ENCODE data around the gene SHH.

SHH gene

DNA sequence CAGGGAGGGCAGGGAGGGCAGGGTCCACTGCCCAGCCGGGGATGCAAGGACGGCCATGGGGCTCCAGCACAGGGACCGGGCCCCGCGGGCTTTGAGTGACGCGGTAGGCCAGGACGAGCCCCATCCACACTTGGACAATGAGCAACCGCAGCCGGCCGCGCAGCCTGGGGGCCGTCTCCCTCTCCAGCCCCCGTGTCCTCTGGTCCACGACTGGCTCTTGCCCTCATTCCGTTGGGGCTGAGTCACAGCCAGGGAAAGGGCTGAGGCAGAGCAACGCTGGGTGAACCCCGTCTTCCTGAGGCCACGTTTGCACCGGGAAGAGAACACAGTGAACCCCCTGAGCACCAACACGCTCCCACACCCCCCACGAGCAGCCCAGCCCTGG is 23.7 kb downstream of the SHH start:
- no peak for DNase-seq (ENCODE audit: extremely low read depth, low read depth)
- TF ChIP-seq, protein P1, sequence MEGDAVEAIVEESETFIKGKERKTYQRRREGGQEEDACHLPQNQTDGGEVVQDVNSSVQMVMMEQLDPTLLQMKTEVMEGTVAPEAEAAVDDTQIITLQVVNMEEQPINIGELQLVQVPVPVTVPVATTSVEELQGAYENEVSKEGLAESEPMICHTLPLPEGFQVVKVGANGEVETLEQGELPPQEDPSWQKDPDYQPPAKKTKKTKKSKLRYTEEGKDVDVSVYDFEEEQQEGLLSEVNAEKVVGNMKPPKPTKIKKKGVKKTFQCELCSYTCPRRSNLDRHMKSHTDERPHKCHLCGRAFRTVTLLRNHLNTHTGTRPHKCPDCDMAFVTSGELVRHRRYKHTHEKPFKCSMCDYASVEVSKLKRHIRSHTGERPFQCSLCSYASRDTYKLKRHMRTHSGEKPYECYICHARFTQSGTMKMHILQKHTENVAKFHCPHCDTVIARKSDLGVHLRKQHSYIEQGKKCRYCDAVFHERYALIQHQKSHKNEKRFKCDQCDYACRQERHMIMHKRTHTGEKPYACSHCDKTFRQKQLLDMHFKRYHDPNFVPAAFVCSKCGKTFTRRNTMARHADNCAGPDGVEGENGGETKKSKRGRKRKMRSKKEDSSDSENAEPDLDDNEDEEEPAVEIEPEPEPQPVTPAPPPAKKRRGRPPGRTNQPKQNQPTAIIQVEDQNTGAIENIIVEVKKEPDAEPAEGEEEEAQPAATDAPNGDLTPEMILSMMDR (IDR thresholded peaks at IDR 0.05; ENCODE audit: low read depth, low read length), result no peak

DNA sequence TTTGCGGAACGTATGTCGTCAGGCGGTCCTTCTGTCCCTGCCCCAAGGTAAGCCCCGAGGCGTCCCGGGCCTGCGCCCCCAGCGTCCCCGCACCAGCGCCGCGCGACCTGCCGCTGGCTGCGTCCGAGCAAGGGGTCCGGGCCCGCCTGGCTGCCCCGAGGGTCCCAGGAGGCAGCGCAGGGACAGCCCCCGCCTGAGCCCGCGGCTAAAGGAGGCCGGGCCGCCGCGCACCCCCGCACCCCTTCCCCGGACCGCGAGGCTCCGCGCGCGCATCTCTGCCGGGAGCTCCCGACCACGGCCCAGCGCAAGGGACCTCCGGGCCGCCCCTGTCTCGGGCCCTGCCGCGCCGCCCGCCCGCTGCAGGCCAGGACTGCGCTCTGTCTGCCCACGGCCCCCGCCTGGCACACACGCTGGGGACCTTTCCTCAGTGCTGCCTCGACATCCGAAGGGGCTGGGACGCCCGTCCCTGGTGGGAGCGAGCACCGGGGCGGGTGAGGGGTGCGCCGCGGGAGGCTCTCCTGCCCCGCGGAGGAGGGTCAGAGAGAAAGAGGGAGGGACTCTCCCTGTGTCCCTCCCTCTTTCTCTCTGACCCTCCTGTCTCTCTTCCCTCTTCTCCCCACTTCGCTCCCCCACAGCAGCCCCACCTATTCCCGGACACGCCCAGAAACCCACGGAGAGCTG is 25.0 kb downstream of the SHH start:
- TF ChIP-seq, protein P1 (IDR thresholded peaks at IDR 0.05; ENCODE audit: low read depth, low read length), result no peak
- DNase-seq (ENCODE audit: extremely low read depth, low read depth), result no peak

DNA sequence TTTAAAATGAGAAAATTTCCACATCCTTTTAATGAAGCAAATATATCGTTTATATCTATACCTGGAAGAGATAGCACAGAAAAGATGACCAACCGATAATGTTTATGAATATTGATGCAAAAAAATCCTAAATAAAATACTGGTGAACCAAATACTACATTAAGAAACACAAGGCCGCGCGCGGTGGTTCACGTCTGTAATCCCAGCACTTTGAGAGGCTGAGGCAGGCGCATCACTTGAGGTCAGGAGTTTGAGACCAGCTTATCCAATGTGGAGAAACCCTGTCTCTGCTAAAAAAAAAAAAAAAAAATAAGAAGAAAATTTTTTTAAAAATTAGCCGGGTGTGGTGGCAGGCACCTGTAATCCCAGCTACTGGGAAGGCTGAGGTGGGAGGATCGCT is 25.8 kb downstream of the SHH start:
- TF ChIP-seq, protein P1 (IDR thresholded peaks at IDR 0.05; ENCODE audit: low read depth, low read length), result no peak
- DNase-seq (ENCODE audit: extremely low read depth, low read depth), result no peak

DNA sequence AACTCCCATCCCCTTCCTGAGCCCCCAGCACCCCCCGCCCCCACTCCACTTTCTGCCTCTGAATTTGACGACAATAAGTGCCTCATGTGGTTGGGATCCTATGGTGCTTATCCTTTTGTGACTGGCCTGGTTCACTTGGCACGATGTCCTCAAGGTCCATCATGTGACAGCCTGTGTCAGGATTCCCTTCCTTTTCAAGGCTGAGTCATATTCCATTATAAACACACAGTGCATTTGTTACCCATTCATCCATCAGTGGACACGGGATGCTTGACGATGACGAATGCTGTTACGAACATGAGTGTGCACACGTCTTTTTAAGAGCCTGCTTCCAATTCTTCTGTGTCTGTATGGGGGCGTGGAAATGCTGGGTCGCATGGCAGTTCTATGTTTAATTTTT is 26.7 kb downstream of the SHH start:
- DNase-seq (ENCODE audit: extremely low read depth, low read depth), result no peak
- TF ChIP-seq, protein P1 (IDR thresholded peaks at IDR 0.05; ENCODE audit: low read depth, low read length), result no peak

DNA sequence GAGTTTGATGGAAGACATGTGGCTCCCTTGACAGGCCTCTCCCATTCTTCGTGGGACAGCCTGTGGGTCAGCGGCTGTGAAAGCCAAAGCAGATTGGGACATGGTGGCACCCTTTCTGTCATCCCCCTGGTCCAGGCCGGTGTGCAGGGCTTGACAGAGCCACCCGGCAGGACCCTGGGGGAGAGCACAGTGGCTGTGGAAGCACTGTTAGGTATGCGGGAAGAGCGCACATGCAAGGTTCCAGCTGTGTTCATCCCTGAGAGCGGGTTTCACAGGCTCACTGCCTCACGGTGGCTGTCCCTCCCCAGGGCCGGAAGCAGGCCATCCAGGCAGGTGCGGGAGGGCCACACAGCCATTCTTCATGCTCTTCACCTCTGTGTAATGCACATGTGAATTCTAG is 29.8 kb downstream of the SHH start:
- DNase-seq (ENCODE audit: extremely low read depth, low read depth), result no peak

DNA sequence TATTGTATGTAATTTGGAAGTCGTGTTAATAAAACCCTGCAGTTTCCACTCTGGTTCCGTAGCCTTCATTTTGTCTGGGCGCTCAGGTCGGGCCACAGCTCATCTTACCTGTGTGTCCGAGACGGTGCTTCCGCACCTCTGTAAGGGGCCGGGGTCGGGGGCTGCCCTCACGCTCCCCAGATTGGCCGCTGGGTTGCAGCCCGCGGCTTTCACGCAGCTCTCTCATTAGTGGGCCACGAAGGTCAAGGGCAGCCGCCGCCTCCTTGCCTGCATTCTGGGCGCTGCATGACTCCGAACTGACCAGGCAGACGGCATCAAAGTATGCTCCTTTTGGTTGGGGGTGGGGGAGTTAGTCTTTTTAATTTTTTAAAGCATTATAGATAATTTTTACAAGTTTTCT is 30.8 kb downstream of the SHH start:
- DNase-seq (ENCODE audit: extremely low read depth, low read depth), result no peak
- TF ChIP-seq, protein P1 (IDR thresholded peaks at IDR 0.05; ENCODE audit: low read depth, low read length), result no peak

More for the DNA sequence above, 29.8 kb downstream of the SHH start:
- TF ChIP-seq, protein P1 (IDR thresholded peaks at IDR 0.05; ENCODE audit: low read depth, low read length), result no peak

DNA sequence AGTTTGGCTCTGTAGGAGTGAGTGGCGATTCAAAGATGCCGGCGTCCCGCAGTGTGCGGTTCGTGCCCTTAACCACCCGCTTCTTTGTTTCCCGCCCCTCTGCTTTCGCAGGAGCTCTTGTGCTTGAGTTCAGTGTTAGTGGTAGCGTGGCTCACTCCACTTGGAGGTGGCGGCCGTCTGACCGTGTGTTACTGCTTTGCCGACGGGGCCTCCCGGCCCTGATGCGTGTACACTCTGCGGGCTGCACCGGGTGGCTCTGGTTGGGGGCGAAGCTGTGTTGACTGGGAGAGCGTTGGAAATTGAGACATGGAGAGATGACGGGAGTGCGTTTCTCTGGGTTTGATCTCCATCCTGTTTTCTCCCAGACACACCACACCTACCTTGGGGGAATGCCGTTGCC is 31.4 kb downstream of the SHH start:
- TF ChIP-seq, protein P1 (IDR thresholded peaks at IDR 0.05; ENCODE audit: low read depth, low read length), result no peak
- no peak for DNase-seq (ENCODE audit: extremely low read depth, low read depth)
